Measurements from ENCODE around the gene WIPI1.

The WIPI1 gene

GRCh38 chr17:68396226-68397107 lies 60.8 kb downstream of the WIPI1 start:
- no peak for TF ChIP-seq CTCF (IDR thresholded peaks at IDR 0.05; ENCODE audit: borderline replicate concordance, insufficient read depth, low read depth, low read length)
- H3K4me3 ChIP-seq (ENCODE audit: low read depth, low read length): no peak overlapping the region

GRCh38 chr17:68394608-68395331 lies 62.5 kb downstream of the WIPI1 start:
- H3K4me3 ChIP-seq (ENCODE audit: low read depth, low read length): no peak overlapping the region
- TF ChIP-seq CTCF (IDR thresholded peaks at IDR 0.05; ENCODE audit: borderline replicate concordance, insufficient read depth, low read depth, low read length): no peak

- no peak overlapping the region for H3K4me3 ChIP-seq (ENCODE audit: low read depth, low read length)
- no peak for TF ChIP-seq CTCF (IDR thresholded peaks at IDR 0.05; ENCODE audit: borderline replicate concordance, insufficient read depth, low read depth, low read length)
Observed at GRCh38 chr17:68391561-68392268, 65.6 kb downstream of the WIPI1 start.

- no peak for TF ChIP-seq CTCF (IDR thresholded peaks at IDR 0.05; ENCODE audit: borderline replicate concordance, insufficient read depth, low read depth, low read length)
- no peak overlapping the region for H3K4me3 ChIP-seq (ENCODE audit: low read depth, low read length)
Observed at GRCh38 chr17:68390888-68391545, 66.3 kb downstream of the WIPI1 start.

- no peak for TF ChIP-seq CTCF (IDR thresholded peaks at IDR 0.05; ENCODE audit: borderline replicate concordance, insufficient read depth, low read depth, low read length)
- no peak overlapping the region for H3K4me3 ChIP-seq (ENCODE audit: low read depth, low read length)
Observed at GRCh38 chr17:68389041-68389440, 68.3 kb downstream of the WIPI1 start.

GRCh38 chr17:68387435-68388218 lies 69.7 kb downstream of the WIPI1 start:
- H3K4me3 ChIP-seq (ENCODE audit: low read depth, low read length): no peak overlapping the region
- no peak for TF ChIP-seq CTCF (IDR thresholded peaks at IDR 0.05; ENCODE audit: borderline replicate concordance, insufficient read depth, low read depth, low read length)
